ENCODE data around the gene PPP2R5C.

GRCh38 chr14:101965181-101965544 lies 203.7 kb downstream of the PPP2R5C start:
- TF ChIP-seq POLR2A (IDR thresholded peaks at IDR 0.05; ENCODE audit: low read depth, low read length) (0 out of 2 replicates have a peak, but pooled peaks have one; percentile 24), POU2F2 (IDR thresholded peaks at IDR 0.05; ENCODE audit: low read depth, low read length) (no peak)
